B cell (primary cell): ENCODE results near the gene KTN1.

ENCODE experiments used
- EZH2 ChIP-seq: IDR thresholded peaks from 2 replicates; pipeline ENCODE4 v1.6.1; 2012; ENCODE audit warnings: borderline replicate concordance, low read depth, mild to moderate bottlenecking, moderate library complexity, low read length; ENCODE audit not compliant: insufficient read depth, poor library complexity, severe bottlenecking
- TF ChIP-seq, protein P1 (sequence below): fragments of 200-600 bp; IDR thresholded peaks from one replicate; pipeline ENCODE4 v1.8.0; 2022; ENCODE audit warnings: antibody characterized with exemption, mild to moderate bottlenecking

DNA sequence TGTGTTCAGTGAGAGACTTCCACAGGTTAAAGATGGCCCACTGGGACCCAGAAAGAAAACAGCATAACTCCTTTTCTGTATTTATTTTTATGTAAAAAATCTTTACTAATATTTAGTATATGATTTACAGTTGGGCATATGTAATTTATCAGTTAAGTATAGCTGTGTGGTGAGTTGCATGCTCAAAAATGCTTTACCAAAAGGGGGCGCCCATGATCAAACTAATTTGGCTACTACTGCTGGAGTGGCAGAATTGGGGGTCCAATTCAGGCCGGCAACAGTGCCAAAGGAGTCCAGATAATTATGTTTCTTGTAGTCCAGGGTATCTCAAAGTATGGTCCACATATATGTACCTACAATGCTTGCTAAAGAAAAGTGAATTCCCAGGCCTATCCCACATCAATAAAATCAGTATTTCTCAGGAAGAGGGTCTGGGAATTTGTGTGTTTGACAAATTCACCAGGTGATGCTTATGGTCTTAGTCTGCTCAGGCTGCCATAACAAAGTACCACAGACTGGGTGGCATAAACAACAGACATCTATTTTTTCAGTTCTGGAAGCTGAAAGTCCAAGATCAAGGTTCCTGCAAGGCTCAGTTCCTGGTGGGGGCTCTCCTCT, 152.0 kb downstream of the KTN1 start:
- TF ChIP-seq EZH2: no peak
- TF ChIP-seq, protein P1, sequence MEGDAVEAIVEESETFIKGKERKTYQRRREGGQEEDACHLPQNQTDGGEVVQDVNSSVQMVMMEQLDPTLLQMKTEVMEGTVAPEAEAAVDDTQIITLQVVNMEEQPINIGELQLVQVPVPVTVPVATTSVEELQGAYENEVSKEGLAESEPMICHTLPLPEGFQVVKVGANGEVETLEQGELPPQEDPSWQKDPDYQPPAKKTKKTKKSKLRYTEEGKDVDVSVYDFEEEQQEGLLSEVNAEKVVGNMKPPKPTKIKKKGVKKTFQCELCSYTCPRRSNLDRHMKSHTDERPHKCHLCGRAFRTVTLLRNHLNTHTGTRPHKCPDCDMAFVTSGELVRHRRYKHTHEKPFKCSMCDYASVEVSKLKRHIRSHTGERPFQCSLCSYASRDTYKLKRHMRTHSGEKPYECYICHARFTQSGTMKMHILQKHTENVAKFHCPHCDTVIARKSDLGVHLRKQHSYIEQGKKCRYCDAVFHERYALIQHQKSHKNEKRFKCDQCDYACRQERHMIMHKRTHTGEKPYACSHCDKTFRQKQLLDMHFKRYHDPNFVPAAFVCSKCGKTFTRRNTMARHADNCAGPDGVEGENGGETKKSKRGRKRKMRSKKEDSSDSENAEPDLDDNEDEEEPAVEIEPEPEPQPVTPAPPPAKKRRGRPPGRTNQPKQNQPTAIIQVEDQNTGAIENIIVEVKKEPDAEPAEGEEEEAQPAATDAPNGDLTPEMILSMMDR: peak; percentile 62
